Thyroid gland (tissue), 4 donors: ENCODE results near the gene CTCF. TPM values are rescaled to one million over a fixed set of nuclear protein-coding genes. Genes with fewer than 3 reads are reported as not detected.

Source experiments
- DNase-seq, 2 donors: peaks; one replicate each; pipeline ENCODE4 v3.0.0-alpha.2; 2019
- H3K27ac ChIP-seq, 3 donors: fragments of 200-600 bp; sonication (generic); 1 replicate in 2 of 3; 2 replicates in 1 of 3; pipeline ENCODE4 v1.5.1; 2016 to 2019; ENCODE audit warnings: mild to moderate bottlenecking in 1 of 3, moderate library complexity in 1 of 3
- H3K27me3 ChIP-seq: fragments of 200-600 bp; sonication (generic); one replicate; pipeline ENCODE4 v1.5.1; 2019
- H3K36me3 ChIP-seq, 2 donors: fragments of 200-600 bp; sonication (generic); one replicate each; pipeline ENCODE4 v1.5.1; 2016 to 2019
- H3K4me1 ChIP-seq, 2 donors: fragments of 200-600 bp; sonication (generic); one replicate each; pipeline ENCODE4 v1.5.1; 2017 to 2019
- H3K4me3 ChIP-seq, 3 donors: fragments of 200-600 bp; sonication (generic); replicated peaks in 1 of 3; 1 replicate in 2 of 3; 2 replicates in 1 of 3; pipeline ENCODE4 v1.5.1; 2016; ENCODE audit warnings: mild to moderate bottlenecking in 1 of 3
- H3K9me3 ChIP-seq: fragments of 200-600 bp; sonication (generic); one replicate; pipeline ENCODE4 v1.5.1; 2017
- CTCF ChIP-seq, 6 experiments: fragments of 200-600 bp in 3 of 6; fragments of 450-650 bp in 3 of 6; sonication (generic) in 3 of 6; IDR thresholded peaks; one replicate each; pipeline ENCODE4 v1.5.1; 2016 to 2019; ENCODE audit warnings: antibody characterized with exemption in 6 of 6, mild to moderate bottlenecking in 2 of 6, inconsistent platforms in 1 of 6, moderate library complexity in 1 of 6
- POLR2A ChIP-seq, 2 donors: fragments of 450-650 bp; IDR thresholded peaks; one replicate each; pipeline ENCODE4 v1.6.1; 2017; ENCODE audit warnings: antibody characterized with exemption in 2 of 2, mild to moderate bottlenecking in 2 of 2, moderate library complexity in 1 of 2
- WGBS, 2 donors: methylation state at CpG; one replicate each; pipeline ENCODE4 v1.1.5; 2017; 5-methylcytosine and 5-hydroxymethylcytosine counted together
- intact Hi-C: fragments of 100-400 bp; cut with DNase I; formaldehyde crosslinking; loops from one replicate; pipeline ENCODE4 v1.15.1; 2023
- total RNA-seq, 4 donors: library from RNA; depleted of rRNA; stranded (reverse); fragments of >200 nt; gene quantifications; one replicate each; pipeline ENCODE4 v1.2.3, GENCODE V29; 2016

CTCF gene
- total RNA-seq, 4 donors from 2014 or later = 37.2 to 52.1 (median 47.2) TPM

GRCh38 chr16:67647681-67648080, 85.4 kb downstream of the CTCF start:
- Histone ChIP-seq H3K27me3 (peaks cover 17% of the 10 kb centered on the region), H3K27ac (no peak overlapping the region), H3K4me1 (peaks cover 0 to 21% of the 10 kb centered on the region in 2 donors), H3K9me3 (no peaks in the 10 kb centered on the region), H3K36me3 (no peaks in the 10 kb centered on the region), H3K4me3 (no peak overlapping the region)
- intact Hi-C loops = loop anchor here (5.0 kb wide), 1 partner anchor 100 kb away; no protein-coding TSS in a partner anchor
- no peak for TF ChIP-seq POLR2A (IDR thresholded peaks at IDR 0.05)
- no peak for DNase-seq
- WGBS, 2 donors = 75 to 79% methylated on average over 7 of the region's 13 CpGs

- H3K4me3 ChIP-seq = no peak overlapping the region
- no peaks in the 10 kb centered on the region for H3K9me3 ChIP-seq
- intact Hi-C loops = loop anchor here (5.0 kb wide), 1 partner anchor 101 kb away; no protein-coding TSS in a partner anchor
- peaks cover 18% of the 10 kb centered on the region for H3K27me3 ChIP-seq
- 29 to 37% methylated on average over 15 to 24 of the region's 65 CpGs for WGBS, 2 donors
- H3K36me3 ChIP-seq = no peaks in the 10 kb centered on the region
- no peak overlapping the region for H3K27ac ChIP-seq
- H3K4me1 ChIP-seq = peaks cover under 1 to 22% of the 10 kb centered on the region in 2 donors
- no peak for DNase-seq
- TF ChIP-seq POLR2A (IDR thresholded peaks at IDR 0.05) = no peak
- TF ChIP-seq CTCF (IDR thresholded peaks at IDR 0.05) = no peak
Measured at GRCh38 chr16:67648088-67648763, 85.9 kb downstream of the CTCF start.

GRCh38 chr16:67648764-67649407, 86.6 kb downstream of the CTCF start:
- intact Hi-C loops = loop anchor here (5.0 kb wide), 1 partner anchor 102 kb away; no protein-coding TSS in a partner anchor
- Histone ChIP-seq H3K27ac (no peak overlapping the region), H3K9me3 (no peaks in the 10 kb centered on the region), H3K4me1 (peaks cover 7 to 28% of the 10 kb centered on the region in 2 donors), H3K4me3 (no peak overlapping the region), H3K36me3 (no peaks in the 10 kb centered on the region), H3K27me3 (peaks cover 24% of the 10 kb centered on the region)
- 41 to 49% methylated on average over 17 to 35 of the region's 35 CpGs for WGBS, 2 donors
- DNase-seq = no peak
- TF ChIP-seq CTCF (IDR thresholded peaks at IDR 0.05) (no peak), POLR2A (IDR thresholded peaks at IDR 0.05) (no peak)

- intact Hi-C loops = loop anchor here (5.0 kb wide), 1 partner anchor 102 kb away; no protein-coding TSS in a partner anchor
- WGBS, 2 donors = 18% methylated on average over 33 to 34 of the region's 34 CpGs
- H3K27me3 ChIP-seq = peaks cover 30% of the 10 kb centered on the region
- no peak overlapping the region for H3K4me3 ChIP-seq
- no peaks in the 10 kb centered on the region for H3K36me3 ChIP-seq
- H3K9me3 ChIP-seq = no peaks in the 10 kb centered on the region
- peaks cover 7 to 29% of the 10 kb centered on the region in 2 donors for H3K4me1 ChIP-seq
- peak in 1 of 2 donors; percentile 24 for DNase-seq
- TF ChIP-seq CTCF (IDR thresholded peaks at IDR 0.05) (no peak), POLR2A (IDR thresholded peaks at IDR 0.05) (no peak)
- H3K27ac ChIP-seq = no peak overlapping the region
Measured at GRCh38 chr16:67649494-67649931, 87.2 kb downstream of the CTCF start.

GRCh38 chr16:67650023-67650422, 87.7 kb downstream of the CTCF start:
- peaks cover 27% of the 10 kb centered on the region for H3K27me3 ChIP-seq
- H3K4me3 ChIP-seq = no peak overlapping the region
- WGBS, 2 donors = 65 to 71% methylated on average over 6 to 8 of the region's 8 CpGs
- intact Hi-C loops = no loop called here
- no peak for TF ChIP-seq POLR2A (IDR thresholded peaks at IDR 0.05)
- no peak for TF ChIP-seq CTCF (IDR thresholded peaks at IDR 0.05)
- no peaks in the 10 kb centered on the region for H3K9me3 ChIP-seq
- H3K36me3 ChIP-seq = no peaks in the 10 kb centered on the region
- H3K4me1 ChIP-seq = peaks cover 7 to 24% of the 10 kb centered on the region in 2 donors
- H3K27ac ChIP-seq = no peak overlapping the region
- no peak for DNase-seq
